DMS 273 (cell line): Measurements from ENCODE around the gene POC1B.
A peak's percentile ranks its signal among the peaks of the same experiment; 100 is the strongest.
"Not testable (repeated sequence)": the region's sequence is repeated elsewhere in the genome, so short reads cannot be mapped to it uniquely, and the experiment has no call there.

Experiments
- DNase-seq: peaks from one replicate; lab custom pipeline; 2025; ENCODE audit not compliant: unreplicated experiment; lab: John Stamatoyannopoulos, UW

Gene POC1B

GRCh38 chr12:89468017-89468416 lies 57.8 kb downstream of the POC1B start:
- DNase-seq, result no peak

GRCh38 chr12:89464974-89465592 lies 60.8 kb downstream of the POC1B start:
- DNase-seq, result no peak

- DNase-seq, result peak; percentile 64
Observed at GRCh38 chr12:89461649-89462612, 63.9 kb downstream of the POC1B start.

GRCh38 chr12:89461190-89461589 lies 64.7 kb downstream of the POC1B start:
- DNase-seq, result no peak

GRCh38 chr12:89459279-89459678 lies 66.6 kb downstream of the POC1B start:
- not testable (repeated sequence) for DNase-seq

GRCh38 chr12:89456565-89456964 lies 69.3 kb downstream of the POC1B start:
- no peak for DNase-seq

- DNase-seq, result no peak
Observed at GRCh38 chr12:89454080-89454848, 71.6 kb downstream of the POC1B start.

GRCh38 chr12:89453121-89453978 lies 72.5 kb downstream of the POC1B start:
- no peak for DNase-seq

GRCh38 chr12:89451841-89452251 lies 74.0 kb downstream of the POC1B start:
- no peak for DNase-seq

- DNase-seq, result no peak
Observed at GRCh38 chr12:89450907-89451306, 74.9 kb downstream of the POC1B start.

- no peak for DNase-seq
Observed at GRCh38 chr12:89448951-89449371, 76.9 kb downstream of the POC1B start.

- DNase-seq, result peak; percentile 15
Observed at GRCh38 chr12:89448526-89448925, 77.3 kb downstream of the POC1B start.

GRCh38 chr12:89439941-89440340 lies 85.9 kb downstream of the POC1B start:
- DNase-seq, result no peak

GRCh38 chr12:89437231-89437630 lies 88.6 kb downstream of the POC1B start:
- no peak for DNase-seq

GRCh38 chr12:89436062-89436461 lies 89.8 kb downstream of the POC1B start:
- DNase-seq, result no peak

GRCh38 chr12:89433634-89434033 lies 92.2 kb downstream of the POC1B start:
- DNase-seq, result no peak

- no peak for DNase-seq
Observed at GRCh38 chr12:89432396-89432795, 93.5 kb downstream of the POC1B start.

- no peak for DNase-seq
Observed at GRCh38 chr12:89429528-89429927, 96.3 kb downstream of the POC1B start.

GRCh38 chr12:89427508-89428156 lies 98.2 kb downstream of the POC1B start:
- DNase-seq, result no peak

- no peak for DNase-seq
Observed at GRCh38 chr12:89424846-89425245, 101.0 kb downstream of the POC1B start.
